Activated CD8-positive, alpha-beta memory T cell treated with anti-CD3 and anti-CD28 coated beads, Interleukin-2, amount 50 U/mL, for 1 hour (primary cell): Measurements from ENCODE around the gene KLF6.

ENCODE experiments used
- DNase-seq: peaks from one replicate; pipeline ENCODE4 v3.0.0-alpha.2; 2020; ENCODE audit errors: extremely low read depth

Gene KLF6

GRCh38 chr10:3787816-3788215, 2.8 kb upstream of the KLF6 start:
- no peak for DNase-seq

- no peak for DNase-seq
These were observed 2.0 kb upstream of the KLF6 start for GRCh38 chr10:3787016-3787400.

GRCh38 chr10:3786295-3787015, 1.4 kb upstream of the KLF6 start:
- no peak for DNase-seq

GRCh38 chr10:3785851-3786271, 852 bp upstream of the KLF6 start:
- no peak for DNase-seq

GRCh38 chr10:3785251-3785850, 342 bp upstream of the KLF6 start:
- DNase-seq = peak; percentile 97

- DNase-seq = no peak
These were observed 1.2 kb downstream of the KLF6 start for GRCh38 chr10:3783682-3784432.

- DNase-seq = no peak
These were observed 1.7 kb downstream of the KLF6 start for GRCh38 chr10:3783316-3783681.

- no peak for DNase-seq
These were observed 2.3 kb downstream of the KLF6 start for GRCh38 chr10:3782451-3783315.

GRCh38 chr10:3782146-3782450, 2.9 kb downstream of the KLF6 start:
- DNase-seq = no peak

- no peak for DNase-seq
These were observed 3.4 kb downstream of the KLF6 start for GRCh38 chr10:3781468-3782145.

GRCh38 chr10:3780771-3781467, 4.1 kb downstream of the KLF6 start:
- no peak for DNase-seq

GRCh38 chr10:3780021-3780770, 4.8 kb downstream of the KLF6 start:
- no peak for DNase-seq

GRCh38 chr10:3779158-3779741, 5.8 kb downstream of the KLF6 start:
- no peak for DNase-seq

GRCh38 chr10:3778692-3779157, 6.3 kb downstream of the KLF6 start:
- no peak for DNase-seq

- DNase-seq = no peak
These were observed 6.9 kb downstream of the KLF6 start for GRCh38 chr10:3777981-3778691.

- no peak for DNase-seq
These were observed 8.0 kb downstream of the KLF6 start for GRCh38 chr10:3776796-3777571.

- DNase-seq = no peak
These were observed 9.1 kb downstream of the KLF6 start for GRCh38 chr10:3775696-3776551.
